Thymus (tissue), 11 donors: Measurements from ENCODE around the gene ARHGAP32. TPM values are rescaled to one million over a fixed set of nuclear protein-coding genes. Genes with fewer than 3 reads are reported as not detected.

ENCODE experiments used
- DNase-seq, 9 donors: peaks; one replicate each; pipeline ENCODE4 v3.0.0-alpha.2; 2013; ENCODE audit warnings: low spot score in 9 of 9, low read depth in 6 of 9, missing footprints in 1 of 9
- H3K27ac ChIP-seq, 2 donors: one replicate each; pipeline ENCODE4 v1.5.1; 2013; ENCODE audit warnings: control low read depth in 1 of 2, low read depth in 1 of 2, low read length in 1 of 2, mild to moderate bottlenecking in 1 of 2, moderate library complexity in 1 of 2
- H3K27me3 ChIP-seq, 2 donors: one replicate each; pipeline ENCODE4 v1.5.1; 2013; ENCODE audit warnings: low read length in 1 of 2; ENCODE audit not compliant: control insufficient read depth in 2 of 2, insufficient read depth in 1 of 2
- H3K36me3 ChIP-seq, 2 donors: one replicate each; pipeline ENCODE4 v1.5.1; 2013; ENCODE audit warnings: low read length in 1 of 2, mild to moderate bottlenecking in 1 of 2, moderate library complexity in 1 of 2; ENCODE audit not compliant: control insufficient read depth in 2 of 2, insufficient read depth in 2 of 2
- H3K4me1 ChIP-seq, 2 donors: one replicate each; pipeline ENCODE4 v1.5.1; 2013; ENCODE audit warnings: low read length in 2 of 2; ENCODE audit not compliant: control insufficient read depth in 2 of 2, insufficient read depth in 2 of 2
- H3K4me3 ChIP-seq, 2 donors: one replicate each; pipeline ENCODE4 v1.5.1; 2013; ENCODE audit warnings: low read length in 2 of 2, control low read depth in 1 of 2, mild to moderate bottlenecking in 1 of 2
- H3K9me3 ChIP-seq, 2 donors: one replicate each; pipeline ENCODE4 v1.5.1; 2013; ENCODE audit warnings: low read length in 1 of 2, mild to moderate bottlenecking in 1 of 2; ENCODE audit not compliant: control insufficient read depth in 2 of 2, insufficient read depth in 1 of 2
- WGBS: extraction: QIAGEN DNeasy Blood & Tissue Kit; methylation state at CpG from one replicate; pipeline ENCODE4 v1.1.7; 2013; 5-methylcytosine and 5-hydroxymethylcytosine counted together
- polyA plus RNA-seq: library from polyadenylated mRNA; stranded (reverse); fragments of 200-250 nt; gene quantifications from one replicate; pipeline ENCODE4 v1.2.3, GENCODE V29; 2013
- total RNA-seq: library from RNA; stranded (reverse); fragments of 120-200 nt; gene quantifications from one replicate; pipeline ENCODE4 v1.2.4, GENCODE V29; 2013
- donor health status: healthy.

ARHGAP32 gene
- total and polyA plus RNA-seq, 2 donors = 3.5 to 9.9 TPM

DNA sequence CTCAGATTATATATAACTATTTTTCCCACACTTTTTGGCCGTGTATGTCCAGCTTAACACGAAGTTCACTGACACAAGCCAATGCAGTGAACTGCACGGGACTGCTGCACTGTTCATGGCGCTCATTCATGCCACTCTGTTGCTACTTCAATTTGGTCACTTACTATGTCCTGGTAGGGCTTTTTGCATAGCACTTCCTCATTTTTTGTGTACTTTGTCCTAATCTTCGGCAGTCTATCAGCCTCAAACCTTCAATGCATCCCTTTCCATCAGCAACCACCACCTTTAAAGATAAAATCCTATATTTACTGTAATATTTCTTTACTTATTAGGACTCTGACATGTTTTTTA is 18.7 kb upstream of the ARHGAP32 start:
- 93% methylated on average over 5 of the region's 5 CpGs for WGBS
- Histone ChIP-seq H3K9me3 (no peaks in the 10 kb centered on the region), H3K27me3 (no peaks in the 10 kb centered on the region), H3K27ac (no peak overlapping the region), H3K4me1 (peaks cover 0 to 2% of the 10 kb centered on the region in 2 donors), H3K36me3 (no peaks in the 10 kb centered on the region), H3K4me3 (no peak overlapping the region)
- DNase-seq = no peak

DNA sequence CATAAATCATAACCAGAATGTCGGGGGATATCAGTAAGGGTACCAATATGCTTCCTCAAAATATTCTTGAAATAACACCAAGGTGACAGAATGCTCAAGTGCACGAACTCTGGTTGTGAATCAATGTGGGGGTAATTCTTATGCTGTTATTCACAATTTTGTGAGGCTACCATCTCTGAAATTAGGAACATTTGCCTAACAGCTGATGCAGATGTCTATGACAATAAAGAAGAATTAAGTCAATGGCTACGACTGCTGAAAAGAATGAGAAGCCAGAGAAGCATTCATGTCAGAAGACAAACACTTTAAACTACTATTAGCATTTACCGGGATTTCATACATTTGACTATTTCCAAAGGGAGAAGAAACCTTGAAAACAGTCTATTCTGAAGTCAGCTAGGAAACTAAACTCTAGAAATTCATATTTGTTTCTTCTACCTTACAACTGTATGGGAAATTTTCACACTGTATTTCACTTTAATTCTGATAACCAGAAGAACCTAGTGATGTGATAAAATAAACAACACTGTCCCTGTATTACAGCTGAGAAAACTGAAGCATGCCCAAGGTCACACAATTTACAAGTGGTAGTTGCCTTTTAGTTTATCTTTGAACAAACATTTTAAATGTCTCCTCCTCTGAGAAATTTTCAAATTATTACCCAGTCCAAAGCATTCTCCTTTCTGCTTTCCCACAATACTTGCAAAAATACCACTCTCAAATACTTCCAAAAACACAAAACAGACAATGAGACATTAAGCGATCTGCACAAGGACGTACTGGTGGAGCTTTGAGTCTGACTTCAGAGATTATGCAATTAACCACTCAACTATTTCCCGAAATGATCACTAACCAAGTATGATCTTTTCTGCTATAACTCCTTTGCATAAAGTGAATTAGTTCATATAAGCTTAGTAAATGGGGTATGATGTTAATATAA is 18.0 kb upstream of the ARHGAP32 start:
- no peak overlapping the region for H3K4me3 ChIP-seq
- no peak overlapping the region for H3K27ac ChIP-seq
- DNase-seq = no peak
- no peaks in the 10 kb centered on the region for H3K27me3 ChIP-seq
- no peaks in the 10 kb centered on the region for H3K9me3 ChIP-seq
- peaks cover 0 to 2% of the 10 kb centered on the region in 2 donors for H3K4me1 ChIP-seq
- 94% methylated on average over 7 of the region's 7 CpGs for WGBS
- no peaks in the 10 kb centered on the region for H3K36me3 ChIP-seq

- no peak overlapping the region for H3K4me3 ChIP-seq
- no peak for DNase-seq
- 95% methylated on average over 1 of the region's 1 CpG for WGBS
- no peaks in the 10 kb centered on the region for H3K4me1 ChIP-seq
- no peaks in the 10 kb centered on the region for H3K36me3 ChIP-seq
- H3K27ac ChIP-seq = no peak overlapping the region
- no peaks in the 10 kb centered on the region for H3K9me3 ChIP-seq
- H3K27me3 ChIP-seq = no peaks in the 10 kb centered on the region
Measured at GRCh38 chr11:129208863-129209262, 16.7 kb upstream of the ARHGAP32 start.

- Histone ChIP-seq H3K4me1 (no peaks in the 10 kb centered on the region), H3K36me3 (peaks cover 0 to 2% of the 10 kb centered on the region in 2 donors), H3K27ac (no peak overlapping the region), H3K27me3 (no peaks in the 10 kb centered on the region), H3K4me3 (no peak overlapping the region), H3K9me3 (peaks cover under 1 to 6% of the 10 kb centered on the region in 2 donors)
- 95% methylated on average over 4 of the region's 4 CpGs for WGBS
- DNase-seq = no peak
Measured at GRCh38 chr11:129204150-129204838, 12.2 kb upstream of the ARHGAP32 start.

DNA sequence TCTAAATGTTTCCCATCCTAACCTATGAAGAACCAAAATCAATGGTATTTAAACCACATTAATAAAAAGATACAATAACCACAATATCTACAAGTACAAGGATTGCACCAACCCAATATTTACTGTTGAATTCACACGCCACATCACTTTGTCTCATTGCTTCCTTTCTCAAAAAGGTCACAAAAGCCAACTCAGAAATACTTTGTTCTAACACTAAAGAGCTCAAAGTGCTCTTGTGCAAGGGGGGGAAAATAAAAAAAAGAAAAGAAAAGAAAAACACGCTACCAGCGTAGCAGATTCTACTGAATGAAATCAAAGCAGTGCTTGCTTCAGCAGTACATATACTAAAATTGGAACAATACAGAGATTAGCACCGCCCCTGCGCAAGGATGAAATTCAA is 10.5 kb upstream of the ARHGAP32 start:
- Histone ChIP-seq H3K4me3 (no peak overlapping the region), H3K27ac (no peak overlapping the region), H3K27me3 (no peaks in the 10 kb centered on the region), H3K9me3 (peaks cover 2 to 8% of the 10 kb centered on the region in 2 donors), H3K4me1 (no peaks in the 10 kb centered on the region), H3K36me3 (peaks cover 0 to 2% of the 10 kb centered on the region in 2 donors)
- peak in 1 of 9 donors; percentile 37 for DNase-seq
- 64% methylated on average over 5 of the region's 5 CpGs for WGBS

GRCh38 chr11:129195682-129196081 is 3.6 kb upstream of the ARHGAP32 start:
- Histone ChIP-seq H3K36me3 (peaks cover 0 to 2% of the 10 kb centered on the region in 2 donors), H3K27me3 (no peaks in the 10 kb centered on the region), H3K27ac (no peak overlapping the region), H3K4me3 (no peak overlapping the region), H3K9me3 (peaks cover 2 to 8% of the 10 kb centered on the region in 2 donors), H3K4me1 (peaks cover 3 to 5% of the 10 kb centered on the region in 2 donors)
- 97% methylated on average over 6 of the region's 6 CpGs for WGBS
- no peak for DNase-seq

GRCh38 chr11:129191649-129192048 is 476 bp downstream of the ARHGAP32 start:
- no peak overlapping the region for H3K27ac ChIP-seq
- no peaks in the 10 kb centered on the region for H3K27me3 ChIP-seq
- peaks cover 3 to 7% of the 10 kb centered on the region in 2 donors for H3K4me1 ChIP-seq
- H3K9me3 ChIP-seq = no peaks in the 10 kb centered on the region
- no peak overlapping the region for H3K4me3 ChIP-seq
- no peak for DNase-seq
- 73% methylated on average over 4 of the region's 4 CpGs for WGBS
- H3K36me3 ChIP-seq = no peaks in the 10 kb centered on the region

DNA sequence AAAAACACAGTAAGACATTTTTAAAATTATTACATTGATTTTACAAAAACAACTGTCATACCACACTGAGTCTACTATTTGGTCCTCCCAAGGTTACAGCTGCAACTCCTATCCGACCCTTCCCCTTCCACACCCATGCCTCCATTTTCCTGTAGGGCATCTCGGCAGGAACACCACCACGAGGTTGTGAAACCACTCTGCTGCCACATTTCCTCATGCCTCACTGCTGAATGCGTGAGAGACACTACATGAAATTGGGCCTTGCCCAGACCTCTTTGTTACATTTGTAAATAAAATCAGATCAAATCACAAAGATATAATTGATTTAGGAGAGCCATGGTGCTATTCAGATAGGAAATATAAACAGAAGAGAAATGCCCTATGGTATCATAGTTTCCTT is 2.0 kb downstream of the ARHGAP32 start:
- Histone ChIP-seq H3K4me1 (peaks cover 3 to 7% of the 10 kb centered on the region in 2 donors), H3K4me3 (no peak overlapping the region), H3K9me3 (no peaks in the 10 kb centered on the region), H3K27me3 (no peaks in the 10 kb centered on the region), H3K27ac (no peak overlapping the region), H3K36me3 (no peaks in the 10 kb centered on the region)
- DNase-seq = no peak
- WGBS = 81% methylated on average over 4 of the region's 4 CpGs

DNA sequence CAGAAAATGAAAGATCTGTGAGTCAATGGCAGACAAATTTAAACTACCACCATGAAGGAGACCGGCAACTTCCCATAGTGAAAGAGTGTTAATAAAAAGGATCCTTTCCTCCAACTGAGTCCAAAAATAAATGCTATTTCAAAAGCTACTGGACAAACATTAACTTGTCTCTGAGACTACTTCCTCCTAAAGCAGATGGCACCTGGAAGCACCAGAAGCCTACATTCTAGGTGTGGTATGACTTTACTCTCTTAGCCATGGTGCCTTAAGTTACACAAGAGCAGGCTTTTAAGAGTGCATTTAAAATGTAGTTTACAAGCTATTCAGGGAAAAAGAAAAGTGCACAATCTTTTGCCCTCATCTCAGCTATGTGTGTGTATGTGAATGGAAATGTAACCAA is 2.5 kb downstream of the ARHGAP32 start:
- Histone ChIP-seq H3K9me3 (no peaks in the 10 kb centered on the region), H3K36me3 (no peaks in the 10 kb centered on the region), H3K27me3 (no peaks in the 10 kb centered on the region), H3K4me1 (peaks cover 3 to 7% of the 10 kb centered on the region in 2 donors), H3K4me3 (no peak overlapping the region), H3K27ac (no peak overlapping the region)
- no peak for DNase-seq
- WGBS = 97% methylated on average over 1 of the region's 1 CpG
